ENCODE results near the gene NCKAP5. TPM values are rescaled to one million over a fixed set of nuclear protein-coding genes. Genes with fewer than 3 reads are reported as not detected.

The NCKAP5 gene
- total and polyA plus RNA-seq, 2 of the 8 experiments (the other 6 are each of a cell fraction or from before 2014, with no cell fraction given): 0.27 to 0.86 TPM

GRCh38 chr2:133218204-133218603, 350.1 kb downstream of the NCKAP5 start:
- Histone ChIP-seq H3K4ac (replicated peaks; ENCODE audit: insufficient read length, low read depth, low read length) (no peak overlapping the region), H3K4me3 (ENCODE audit: extremely low read depth in 1 of 4, insufficient read depth in 2 of 4, low read depth in 3 of 4, low read length in 4 of 4) (no peak overlapping the region), H2BK12ac (ENCODE audit: low read depth, low read length) (no peak overlapping the region), H3K4me1 (replicated peaks in 1 of 4; ENCODE audit: control insufficient read depth in 3 of 4, insufficient read depth in 4 of 4, low read length in 3 of 4) (no peaks in the 10 kb centered on the region), H3K27me3 (replicated peaks in 1 of 4; ENCODE audit: control insufficient read depth in 3 of 4, extremely low read depth in 1 of 4, insufficient read depth in 3 of 4, low read length in 3 of 4) (no peaks in the 10 kb centered on the region), H3K79me2 (ENCODE audit: control insufficient read depth in 1 of 2, insufficient read depth in 2 of 2, low read length in 2 of 2) (no peaks in the 10 kb centered on the region), H4K5ac (ENCODE audit: insufficient read length, low read depth, low read length) (no peak overlapping the region), H4K91ac (replicated peaks; ENCODE audit: insufficient read length, low read length) (no peak overlapping the region), H2BK120ac (replicated peaks; ENCODE audit: low read depth, low read length) (no peak overlapping the region), H3K9ac (replicated peaks in 1 of 4; ENCODE audit: extremely low read depth in 1 of 4, low read depth in 3 of 4, low read length in 3 of 4) (no peak overlapping the region), H3K36me3 (ENCODE audit: control insufficient read depth in 2 of 4, insufficient read depth in 4 of 4, low read length in 3 of 4) (no peaks in the 10 kb centered on the region), H2AK5ac (ENCODE audit: low read depth, low read length) (no peak overlapping the region), H2BK15ac (ENCODE audit: low read length) (no peak overlapping the region), H3K18ac (ENCODE audit: extremely low read depth, low read length) (no peak overlapping the region), H3K79me1 (ENCODE audit: low read depth, low read length) (no peaks in the 10 kb centered on the region), H3K56ac (replicated peaks; ENCODE audit: insufficient read length, low read depth, low read length) (no peak overlapping the region), H3K27ac (ENCODE audit: low read depth, low read length) (no peak overlapping the region), H2BK20ac (ENCODE audit: low read length) (no peak overlapping the region), H2BK5ac (ENCODE audit: low read depth, low read length) (no peak overlapping the region), H3K14ac (ENCODE audit: insufficient read length) (no peak overlapping the region), H3K23me2 (ENCODE audit: low read depth, low read length) (no peaks in the 10 kb centered on the region), H3K9me3 (ENCODE audit: insufficient read depth in 2 of 2, low read depth in 1 of 2, low read length in 1 of 2) (no peaks in the 10 kb centered on the region), H4K8ac (ENCODE audit: extremely low read depth, insufficient read depth, low read length) (no peak overlapping the region), H4K20me1 (replicated peaks in 1 of 2; ENCODE audit: control insufficient read depth in 1 of 2, insufficient read depth in 2 of 2, low read length in 2 of 2) (no peaks in the 10 kb centered on the region), H3K23ac (ENCODE audit: insufficient read length) (no peak overlapping the region), H2AFZ (ENCODE audit: low read length) (no peak overlapping the region), H3K4me2 (ENCODE audit: insufficient read depth in 1 of 2, low read depth in 2 of 2, low read length in 2 of 2) (no peak overlapping the region)
- no peak for TF ChIP-seq RBBP5 (IDR thresholded peaks at IDR 0.05; ENCODE audit: borderline replicate concordance, low read depth, low read length)
- TF ChIP-seq SAP30 (IDR thresholded peaks at IDR 0.05; ENCODE audit: insufficient read depth, insufficient replicate concordance, low read length): no peak
- no peak for TF ChIP-seq TAF7 (optimal IDR thresholded peaks at IDR 0.05; ENCODE audit: borderline replicate concordance, low read depth, low read length)
- TF ChIP-seq RFX5 (IDR thresholded peaks at IDR 0.05; ENCODE audit: borderline replicate concordance, low read depth, low read length): no peak
- no peak for TF ChIP-seq ZNF274 (IDR thresholded peaks at IDR 0.05; ENCODE audit: borderline replicate concordance, extremely low read depth, low read length)
- no peak for TF ChIP-seq CTBP2 (IDR thresholded peaks at IDR 0.05; ENCODE audit: borderline replicate concordance, insufficient read depth, insufficient read length, low read length)
- TF ChIP-seq GTF2F1 (IDR thresholded peaks at IDR 0.05; ENCODE audit: borderline replicate concordance, low read depth, low read length): no peak
- TF ChIP-seq, protein P1, sequence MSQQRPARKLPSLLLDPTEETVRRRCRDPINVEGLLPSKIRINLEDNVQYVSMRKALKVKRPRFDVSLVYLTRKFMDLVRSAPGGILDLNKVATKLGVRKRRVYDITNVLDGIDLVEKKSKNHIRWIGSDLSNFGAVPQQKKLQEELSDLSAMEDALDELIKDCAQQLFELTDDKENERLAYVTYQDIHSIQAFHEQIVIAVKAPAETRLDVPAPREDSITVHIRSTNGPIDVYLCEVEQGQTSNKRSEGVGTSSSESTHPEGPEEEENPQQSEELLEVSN (IDR thresholded peaks at IDR 0.05): no peak
- ChIA-PET CTCF (ENCODE audit: partially characterized antibody) (no interaction called here), POLR2A (ENCODE audit: partially characterized antibody) (no interaction called here)
- FAIRE-seq (no peak), DNase-seq (ENCODE audit: low read depth in 1 of 2, low spot score in 2 of 2) (no peak)
- 86% methylated on average over 4 of the region's 4 CpGs; no CpG with 5 or more reads in 1 of the 2 experiments for WGBS, 2 experiments (ENCODE audit: extremely low coverage in 1 of 2, insufficient coverage in 1 of 2, insufficient read length in 1 of 2, insufficient replicate concordance in 2 of 2, low coverage in 1 of 2, low lambda C conversion rate in 2 of 2, missing lambda C conversion rate in 1 of 2)
